GM18517 (cell line): Measurements from ENCODE around the gene DLGAP4.
"Not testable (repeated sequence)": the region's sequence is repeated elsewhere in the genome, so short reads cannot be mapped to it uniquely, and the experiment has no call there.

Source experiments
- ATAC-seq: cut with Tn5 transposase; IDR thresholded peaks from one replicate; pipeline ENCODE4 v1.9.1; 2021; ENCODE audit warnings: mild to moderate bottlenecking, moderate library complexity; ENCODE audit not compliant: unreplicated experiment

The DLGAP4 gene

GRCh38 chr20:36467076-36467999, 161.2 kb downstream of the DLGAP4 start:
- ATAC-seq: no peak

DNA sequence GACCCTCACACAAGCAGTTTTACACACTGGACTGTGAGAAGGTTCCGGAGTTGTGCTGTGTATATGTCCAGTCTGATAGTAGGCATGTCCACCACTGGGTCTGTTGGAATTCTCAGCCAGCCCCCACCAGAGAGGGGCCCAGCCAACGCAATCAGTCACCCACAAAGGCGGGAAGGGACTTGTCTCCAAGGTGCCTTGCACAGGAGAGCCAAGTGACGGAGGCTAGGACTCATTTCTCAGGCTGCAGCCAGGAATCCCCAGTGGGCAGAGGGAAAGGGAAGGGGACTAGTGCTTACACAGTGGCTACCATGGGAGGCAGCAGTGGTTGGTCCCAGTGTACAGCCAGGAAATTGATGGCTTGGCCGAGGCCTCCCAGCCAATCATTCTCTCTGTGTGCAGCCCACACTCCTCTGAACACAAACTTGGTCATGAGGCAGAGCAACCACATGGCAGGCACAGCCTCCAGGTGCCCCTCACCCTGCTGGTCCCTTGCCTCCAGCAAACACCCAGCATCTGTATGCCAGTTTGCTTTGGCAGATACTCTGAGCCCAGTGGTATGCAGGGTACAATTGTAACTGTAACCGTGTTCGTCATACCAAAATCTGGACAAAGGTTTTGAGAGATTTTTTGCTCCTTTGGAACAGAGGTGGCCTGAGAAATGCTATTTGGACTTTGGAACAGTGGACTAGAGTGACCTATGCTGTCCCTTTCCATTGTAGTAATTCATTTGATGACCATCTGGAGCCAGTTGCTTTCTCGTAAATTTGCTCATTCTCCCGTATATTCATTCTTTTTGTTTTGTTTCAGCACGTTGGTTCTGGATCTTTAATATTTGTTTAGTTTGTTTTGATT, 162.2 kb downstream of the DLGAP4 start:
- no peak for ATAC-seq

- ATAC-seq: no peak
Measured at GRCh38 chr20:36469973-36470372, 163.8 kb downstream of the DLGAP4 start.

DNA sequence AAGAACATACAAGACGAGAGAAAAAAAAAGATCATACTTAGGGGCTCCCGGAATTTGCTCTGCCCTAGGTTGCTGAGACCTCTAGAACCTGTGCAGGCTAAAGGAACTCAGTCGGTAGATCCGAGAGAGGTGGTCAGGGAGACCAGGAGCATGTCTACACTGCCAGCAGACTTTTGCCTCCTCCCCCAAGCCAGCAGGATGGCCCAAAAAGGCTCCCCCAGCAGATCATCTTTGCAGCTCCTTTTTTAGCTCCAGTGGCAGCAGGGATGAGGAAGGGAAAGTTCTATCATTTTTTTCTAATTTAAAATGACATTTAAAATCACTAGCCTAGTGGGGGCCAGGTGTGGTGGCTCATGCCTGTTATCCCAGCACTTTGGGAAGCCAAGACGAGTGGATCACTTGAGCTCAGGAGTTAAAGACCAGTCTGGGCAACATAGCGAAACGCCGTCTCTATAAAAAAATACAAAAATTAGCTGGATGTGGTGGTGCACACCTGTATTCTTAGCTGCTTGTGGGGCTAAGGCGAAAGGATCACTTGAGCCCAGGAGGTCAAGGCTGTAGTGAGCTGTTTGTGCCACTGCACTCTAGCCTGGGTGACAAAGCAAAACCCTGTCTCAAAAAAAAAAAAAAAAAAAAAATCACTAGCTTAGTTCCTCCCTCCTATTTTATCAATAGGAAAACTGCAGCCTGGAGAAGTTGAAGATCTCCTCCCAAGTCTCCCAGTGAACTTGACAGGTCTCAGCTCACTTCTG, 165.9 kb downstream of the DLGAP4 start:
- no peak for ATAC-seq

DNA sequence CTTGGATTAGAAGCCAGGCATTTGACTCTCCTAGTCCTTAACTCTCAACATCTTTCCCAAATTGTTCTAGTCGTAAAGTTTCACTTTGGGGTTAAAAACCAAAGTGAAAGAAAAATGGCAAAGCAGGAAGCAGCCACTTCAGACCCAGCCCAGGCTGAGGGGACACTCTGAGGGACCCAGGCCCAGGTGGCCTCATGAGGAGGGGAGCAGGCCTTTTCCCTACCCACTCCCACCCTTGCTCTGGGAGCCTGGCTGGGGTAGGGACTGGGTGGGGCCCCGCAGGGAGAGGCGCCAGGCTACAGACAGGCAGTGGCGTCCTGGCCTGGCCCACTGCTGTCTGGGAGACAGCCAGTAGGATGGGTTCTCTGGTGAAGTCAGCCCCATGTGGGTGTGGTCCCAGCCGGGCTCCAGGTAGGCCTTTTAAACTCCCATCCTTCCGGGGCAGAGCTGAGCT, 166.5 kb downstream of the DLGAP4 start:
- ATAC-seq: no peak

DNA sequence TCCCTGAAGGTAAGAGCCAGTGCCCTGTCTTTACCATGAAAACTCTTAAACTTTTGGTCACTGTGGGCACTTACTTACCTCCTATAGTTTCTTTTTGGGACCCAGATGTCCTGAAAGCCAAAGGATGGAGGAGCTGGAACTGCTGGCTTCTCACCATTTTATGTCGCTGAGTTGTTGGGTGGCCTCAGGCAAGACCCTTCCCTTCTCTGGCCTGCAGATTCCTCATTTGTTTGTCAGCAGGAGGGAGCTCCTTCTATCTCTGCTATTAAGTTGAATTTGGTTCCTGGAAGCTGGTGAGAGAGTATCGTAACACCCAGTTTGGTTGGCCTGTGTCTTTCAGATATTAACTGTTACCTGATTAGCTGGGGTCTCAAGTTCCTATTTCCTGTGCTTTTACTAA, 167.0 kb downstream of the DLGAP4 start:
- no peak for ATAC-seq

- no peak for ATAC-seq
Measured at GRCh38 chr20:36474563-36474962, 168.4 kb downstream of the DLGAP4 start.

- not testable (repeated sequence) for ATAC-seq
Measured at GRCh38 chr20:36475054-36475453, 168.9 kb downstream of the DLGAP4 start.

GRCh38 chr20:36477475-36477874, 171.3 kb downstream of the DLGAP4 start:
- ATAC-seq: no peak

DNA sequence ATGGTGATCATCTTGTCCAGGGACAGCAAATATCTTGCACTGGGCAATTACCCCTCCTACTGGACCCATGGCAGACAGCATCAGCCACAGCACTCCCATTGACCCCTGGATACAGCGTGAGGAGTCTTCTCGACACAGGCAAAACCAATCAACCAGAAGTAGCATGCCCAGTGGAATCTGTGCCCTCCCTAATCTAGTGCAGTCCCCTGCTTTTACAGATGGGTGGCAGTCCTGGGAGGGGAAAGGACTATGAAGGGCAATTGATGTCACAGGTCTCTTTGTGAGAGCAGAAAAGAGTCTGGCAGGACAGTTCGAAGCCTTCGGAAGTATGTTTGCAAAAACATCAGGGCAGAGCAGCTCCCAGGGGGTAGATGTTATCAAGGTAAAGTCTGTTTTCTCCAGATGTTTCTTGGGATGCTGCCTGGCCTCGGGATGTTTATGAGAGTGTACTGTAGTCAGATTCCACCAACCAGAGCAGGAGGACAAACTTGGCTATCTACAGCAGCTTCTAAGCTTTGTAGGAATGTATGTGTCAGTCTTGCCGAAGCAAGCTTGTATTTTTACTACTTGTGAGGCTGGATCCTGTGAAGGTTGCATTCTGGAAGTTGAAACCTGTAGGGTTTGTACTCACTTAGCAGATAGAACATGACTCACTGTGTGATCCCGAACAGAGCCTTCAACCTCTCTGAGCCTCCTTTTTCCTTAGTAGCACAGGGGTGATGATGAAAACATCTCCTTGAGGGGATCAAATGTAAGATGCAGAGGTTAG, 172.2 kb downstream of the DLGAP4 start:
- ATAC-seq: no peak

- ATAC-seq: no peak
Measured at GRCh38 chr20:36479938-36480337, 173.8 kb downstream of the DLGAP4 start.

- ATAC-seq: no peak
Measured at GRCh38 chr20:36480456-36481048, 174.4 kb downstream of the DLGAP4 start.

- ATAC-seq: no peak
Measured at GRCh38 chr20:36481380-36482043, 175.4 kb downstream of the DLGAP4 start.

DNA sequence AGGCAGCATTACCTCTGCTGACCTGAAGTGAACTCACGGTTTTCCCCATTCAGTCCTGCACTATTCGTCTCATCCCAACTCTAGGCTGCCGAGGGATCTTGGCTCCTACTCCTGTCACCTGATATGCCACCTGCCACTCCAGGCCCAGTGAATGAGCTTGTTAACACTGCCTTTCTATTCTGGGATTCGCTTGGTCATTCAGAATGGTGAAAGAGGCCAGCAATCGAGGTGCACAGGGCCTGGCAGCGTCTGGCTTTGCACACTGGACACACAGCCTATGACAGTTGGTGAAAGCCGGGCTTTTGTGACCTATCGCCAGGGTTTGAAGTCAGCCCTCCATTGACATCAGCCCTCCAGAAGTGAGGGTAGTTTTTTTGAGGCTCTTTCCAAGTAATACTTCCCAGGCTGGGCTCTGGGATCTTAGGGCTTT, 175.9 kb downstream of the DLGAP4 start:
- no peak for ATAC-seq

GRCh38 chr20:36483209-36483918, 177.2 kb downstream of the DLGAP4 start:
- ATAC-seq: no peak

GRCh38 chr20:36483919-36484808, 178.0 kb downstream of the DLGAP4 start:
- ATAC-seq: no peak

DNA sequence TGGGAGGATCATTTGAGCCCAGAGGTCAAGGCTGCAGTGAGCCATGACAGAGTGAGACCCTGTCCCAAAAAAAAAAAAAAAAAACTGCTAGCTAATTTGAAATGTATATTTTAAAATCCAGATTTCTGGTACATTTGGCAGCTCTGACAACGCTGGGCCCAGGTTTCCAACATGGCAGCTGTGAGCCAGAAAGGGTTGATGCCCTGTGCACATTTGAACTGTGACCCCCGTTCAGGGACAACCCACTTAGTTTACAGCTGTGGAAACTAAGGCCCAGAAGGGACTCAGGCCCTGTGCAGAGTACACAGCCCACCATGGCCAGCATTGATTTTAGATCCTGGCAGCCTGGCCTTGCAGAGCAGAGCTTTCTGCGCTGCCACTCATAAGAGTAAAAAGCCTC, 179.1 kb downstream of the DLGAP4 start:
- no peak for ATAC-seq

GRCh38 chr20:36487069-36487468, 180.9 kb downstream of the DLGAP4 start:
- ATAC-seq: no peak
